ENCODE results near the gene MAPK9. TPM values are rescaled to one million over a fixed set of nuclear protein-coding genes. Genes with fewer than 3 reads are reported as not detected.

MAPK9 gene
- total and polyA plus RNA-seq, 11 donors, result 15.2 to 51.3 (median 41.2) TPM

GRCh38 chr5:180250329-180250728 lies 41.6 kb downstream of the MAPK9 start:
- 95 to 98% (median 97%) methylated on average over 3 to 4 of the region's 4 CpGs for WGBS, 4 donors
- intact Hi-C loops (cut with DNase I), result no loop called here
- Histone ChIP-seq H3K4me3 (no peak overlapping the region), H3K4me1 (no peaks in the 10 kb centered on the region), H3K27me3 (no peaks in the 10 kb centered on the region), H3K9me3 (peaks cover 7 to 100% (median 76%) of the 10 kb centered on the region in 12 donors), H3K27ac (no peak overlapping the region), H3K36me3 (peaks cover 9 to 100% (median 38%) of the 10 kb centered on the region in 9 donors)
- ATAC-seq, result no peak
- no peak for DNase-seq
- no peak for TF ChIP-seq CTCF (IDR thresholded peaks at IDR 0.05)
- TF ChIP-seq POLR2A (IDR thresholded peaks at IDR 0.05), result no peak

GRCh38 chr5:180241600-180241999 lies 50.3 kb downstream of the MAPK9 start:
- WGBS, 4 donors, result 93 to 98% (median 95%) methylated on average over 5 of the region's 5 CpGs
- H3K36me3 ChIP-seq, result peaks cover 0 to 98% (median 67%) of the 10 kb centered on the region in 9 donors
- H3K9me3 ChIP-seq, result peaks cover 0 to 79% (median 7%) of the 10 kb centered on the region in 12 donors
- DNase-seq (no peak), ATAC-seq (no peak)
- H3K4me1 ChIP-seq, result no peaks in the 10 kb centered on the region
- H3K27me3 ChIP-seq, result no peaks in the 10 kb centered on the region
- intact Hi-C loops (cut with DNase I), result no loop called here
- H3K27ac ChIP-seq, result no peak overlapping the region
- no peak for TF ChIP-seq POLR2A (IDR thresholded peaks at IDR 0.05)
- no peak for TF ChIP-seq CTCF (IDR thresholded peaks at IDR 0.05)
- no peak overlapping the region for H3K4me3 ChIP-seq

- no peak overlapping the region for H3K4me3 ChIP-seq
- intact Hi-C loops (cut with DNase I), result no loop called here
- H3K9me3 ChIP-seq, result peaks cover 0 to 60% (median 0%) of the 10 kb centered on the region in 12 donors
- 94 to 100% (median 99%) methylated on average over 2 of the region's 2 CpGs for WGBS, 4 donors
- peaks cover 0 to 99% (median 90%) of the 10 kb centered on the region in 9 donors for H3K36me3 ChIP-seq
- no peaks in the 10 kb centered on the region for H3K27me3 ChIP-seq
- DNase-seq, result no peak
- ATAC-seq, result no peak
- H3K4me1 ChIP-seq, result no peaks in the 10 kb centered on the region
- no peak overlapping the region for H3K27ac ChIP-seq
- TF ChIP-seq POLR2A (IDR thresholded peaks at IDR 0.05), result no peak
- no peak for TF ChIP-seq CTCF (IDR thresholded peaks at IDR 0.05)
These were observed 53.3 kb downstream of the MAPK9 start for GRCh38 chr5:180238631-180239030.

GRCh38 chr5:180235846-180236245 lies 56.0 kb downstream of the MAPK9 start:
- no peak overlapping the region for H3K4me3 ChIP-seq
- H3K4me1 ChIP-seq, result no peaks in the 10 kb centered on the region
- H3K27ac ChIP-seq, result no peak overlapping the region
- H3K27me3 ChIP-seq, result no peaks in the 10 kb centered on the region
- intact Hi-C loops (cut with DNase I), result no loop called here
- peaks cover 0 to 49% (median 0%) of the 10 kb centered on the region in 12 donors for H3K9me3 ChIP-seq
- no peak for TF ChIP-seq CTCF (IDR thresholded peaks at IDR 0.05)
- TF ChIP-seq POLR2A (IDR thresholded peaks at IDR 0.05), result no peak
- 89 to 97% (median 95%) methylated on average over 1 of the region's 1 CpG for WGBS, 4 donors
- no peak for DNase-seq
- ATAC-seq, result no peak
- H3K36me3 ChIP-seq, result peaks cover 0 to 92% (median 71%) of the 10 kb centered on the region in 9 donors

All from heart left ventricle (tissue), 16 donors.